Measurements from ENCODE around the gene GPR150.

DNA sequence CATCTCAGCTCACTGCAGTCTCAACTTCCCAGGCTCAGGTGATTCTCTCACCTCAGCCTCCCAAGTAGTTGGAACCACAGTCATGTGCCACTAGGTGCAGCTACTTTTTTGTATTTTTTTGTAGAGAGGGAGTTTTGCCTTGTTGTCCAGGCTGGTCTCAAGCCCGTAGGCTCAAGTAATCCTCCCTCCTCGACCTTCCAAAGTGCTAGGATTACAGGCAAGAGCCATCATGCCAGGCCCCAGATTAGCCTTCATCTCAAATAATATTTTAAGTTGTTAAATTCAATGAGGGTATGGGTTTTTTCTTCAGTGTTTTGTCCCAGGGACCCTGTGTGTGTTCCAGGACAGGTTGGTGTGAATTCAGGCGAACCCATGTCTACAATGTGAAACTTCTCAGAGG, 14.2 kb downstream of the GPR150 start:
- TF ChIP-seq, protein P1, sequence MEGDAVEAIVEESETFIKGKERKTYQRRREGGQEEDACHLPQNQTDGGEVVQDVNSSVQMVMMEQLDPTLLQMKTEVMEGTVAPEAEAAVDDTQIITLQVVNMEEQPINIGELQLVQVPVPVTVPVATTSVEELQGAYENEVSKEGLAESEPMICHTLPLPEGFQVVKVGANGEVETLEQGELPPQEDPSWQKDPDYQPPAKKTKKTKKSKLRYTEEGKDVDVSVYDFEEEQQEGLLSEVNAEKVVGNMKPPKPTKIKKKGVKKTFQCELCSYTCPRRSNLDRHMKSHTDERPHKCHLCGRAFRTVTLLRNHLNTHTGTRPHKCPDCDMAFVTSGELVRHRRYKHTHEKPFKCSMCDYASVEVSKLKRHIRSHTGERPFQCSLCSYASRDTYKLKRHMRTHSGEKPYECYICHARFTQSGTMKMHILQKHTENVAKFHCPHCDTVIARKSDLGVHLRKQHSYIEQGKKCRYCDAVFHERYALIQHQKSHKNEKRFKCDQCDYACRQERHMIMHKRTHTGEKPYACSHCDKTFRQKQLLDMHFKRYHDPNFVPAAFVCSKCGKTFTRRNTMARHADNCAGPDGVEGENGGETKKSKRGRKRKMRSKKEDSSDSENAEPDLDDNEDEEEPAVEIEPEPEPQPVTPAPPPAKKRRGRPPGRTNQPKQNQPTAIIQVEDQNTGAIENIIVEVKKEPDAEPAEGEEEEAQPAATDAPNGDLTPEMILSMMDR (IDR thresholded peaks at IDR 0.05): no peak
- no peak for TF ChIP-seq POLR2A (IDR thresholded peaks at IDR 0.05)
